TTC549 (cell line): Measurements from ENCODE around the gene ODF2.
"Not testable (repeated sequence)": the region's sequence is repeated elsewhere in the genome, so short reads cannot be mapped to it uniquely, and the experiment has no call there.

Experiments
- FAIRE-seq: peaks from 2 replicates; lab custom pipeline; 2012; peaks lifted over from hg19 to GRCh38; lab: Jason Lieb, UNC

The ODF2 gene

GRCh38 chr9:128455849-128456612 lies at the start of gene ODF2:
Gene ODF2 (plus strand): TSS chr9:128456006. CDS start chr9:128456092, 86 bp downstream.
- FAIRE-seq = peak; percentile 79

- no peak for FAIRE-seq
Measured at GRCh38 chr9:128406848-128407391, 48.9 kb upstream of the ODF2 start.

- no peak for FAIRE-seq
Measured at GRCh38 chr9:128408963-128409431, 46.8 kb upstream of the ODF2 start.

GRCh38 chr9:128409450-128409849 lies 46.4 kb upstream of the ODF2 start:
- no peak for FAIRE-seq

- no peak for FAIRE-seq
Measured at GRCh38 chr9:128409978-128410377, 45.8 kb upstream of the ODF2 start.

- FAIRE-seq = no peak
Measured at GRCh38 chr9:128411364-128412119, 44.3 kb upstream of the ODF2 start.

- no peak for FAIRE-seq
Measured at GRCh38 chr9:128412120-128412790, 43.6 kb upstream of the ODF2 start.

GRCh38 chr9:128413728-128414127 lies 42.1 kb upstream of the ODF2 start:
- FAIRE-seq = not testable (repeated sequence)

GRCh38 chr9:128414461-128414860 lies 41.3 kb upstream of the ODF2 start:
- no peak for FAIRE-seq

- no peak for FAIRE-seq
Measured at GRCh38 chr9:128415281-128415680, 40.5 kb upstream of the ODF2 start.

GRCh38 chr9:128416014-128416413 lies 39.8 kb upstream of the ODF2 start:
- no peak for FAIRE-seq

- no peak for FAIRE-seq
Measured at GRCh38 chr9:128416432-128417019, 39.3 kb upstream of the ODF2 start.

- no peak for FAIRE-seq
Measured at GRCh38 chr9:128419061-128419925, 36.5 kb upstream of the ODF2 start.

- FAIRE-seq = no peak
Measured at GRCh38 chr9:128420060-128420650, 35.7 kb upstream of the ODF2 start.

- no peak for FAIRE-seq
Measured at GRCh38 chr9:128420651-128421481, 34.9 kb upstream of the ODF2 start, which contains the start of gene CERCAM. Gene CERCAM (plus strand): TSS chr9:128420857. CDS start chr9:128420878, 21 bp downstream.

GRCh38 chr9:128421482-128421996 lies 34.3 kb upstream of the ODF2 start:
- no peak for FAIRE-seq

GRCh38 chr9:128422022-128422782 lies 33.6 kb upstream of the ODF2 start:
- FAIRE-seq = not testable (repeated sequence)

- no peak for FAIRE-seq
Measured at GRCh38 chr9:128422783-128423150, 33.0 kb upstream of the ODF2 start.

- FAIRE-seq = not testable (repeated sequence)
Measured at GRCh38 chr9:128423356-128423755, 32.5 kb upstream of the ODF2 start.
